8988T (cell line): ENCODE measurements around the gene PCYT2.
A peak's percentile ranks its signal among the peaks of the same experiment; 100 is the strongest.

Experiments
- DNase-seq: peaks from one replicate; pipeline ENCODE4 v3.0.0; 2011

The PCYT2 gene

DNA sequence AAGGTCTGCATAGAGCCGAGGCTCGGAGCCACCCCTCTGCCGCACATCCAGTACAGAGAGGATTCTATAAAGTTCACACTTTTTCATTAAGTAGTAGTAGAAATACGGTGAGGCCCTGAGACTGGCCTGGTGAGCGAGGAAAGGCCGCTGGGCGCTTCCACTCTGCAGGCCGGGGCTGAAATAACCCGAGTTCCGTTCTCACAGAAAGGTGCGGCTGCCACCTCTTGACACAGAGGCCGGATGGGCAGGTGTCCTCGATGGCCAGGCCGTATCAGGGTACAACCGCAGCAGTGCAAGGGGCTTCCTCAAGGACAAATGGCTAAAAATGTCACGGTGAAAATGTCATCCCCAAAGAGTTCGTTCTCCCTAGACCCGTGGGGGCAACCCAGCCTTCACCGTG, 770 bp upstream of the PCYT2 start:
- no peak for DNase-seq

DNA sequence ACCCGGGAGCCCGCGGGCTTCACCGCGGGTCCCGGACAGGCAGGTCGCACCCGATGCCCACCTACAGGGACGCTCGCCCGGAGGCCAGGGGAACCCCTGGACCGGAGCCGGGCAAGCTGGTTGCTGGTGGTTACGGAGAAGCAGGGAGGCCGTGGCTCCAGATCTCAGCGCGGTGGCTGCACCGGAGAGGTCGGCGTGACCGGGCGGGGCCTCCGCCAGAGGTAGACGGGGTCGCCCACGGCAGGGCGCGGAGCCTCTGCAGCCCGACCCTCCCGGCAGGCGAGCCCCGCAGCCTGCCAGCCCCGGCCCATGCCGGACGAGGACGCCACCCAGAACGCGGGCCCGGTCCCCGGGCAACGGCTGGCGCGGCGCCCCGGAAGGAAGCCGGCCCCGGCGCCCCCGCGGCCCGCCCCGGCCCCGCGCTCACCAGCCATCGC, 341 bp downstream of the PCYT2 start:
- no peak for DNase-seq

GRCh38 chr17:81909966-81910839, 996 bp downstream of the PCYT2 start:
- DNase-seq = no peak

- DNase-seq = no peak
Measured at GRCh38 chr17:81909231-81909630, 2.0 kb downstream of the PCYT2 start.

DNA sequence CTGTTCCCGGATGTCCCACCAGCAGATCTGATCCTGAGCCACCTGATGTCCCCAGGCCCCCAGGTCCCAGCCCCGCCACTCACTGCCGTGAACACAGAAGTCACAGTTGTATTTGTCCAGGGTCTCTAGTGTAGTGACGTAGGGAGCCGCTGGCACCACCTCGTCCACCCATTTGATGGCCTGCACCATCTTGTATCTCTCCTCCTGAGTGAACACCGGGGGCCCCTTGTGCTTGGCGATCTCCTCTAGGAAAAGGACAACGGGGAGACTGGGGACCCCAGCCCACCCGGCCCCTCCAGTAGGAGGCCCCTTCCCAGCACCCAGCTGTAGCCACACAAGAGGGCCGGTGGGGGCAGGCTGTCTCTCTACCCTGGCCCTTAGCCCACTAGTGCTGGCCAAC, 2.4 kb downstream of the PCYT2 start:
- DNase-seq = no peak

DNA sequence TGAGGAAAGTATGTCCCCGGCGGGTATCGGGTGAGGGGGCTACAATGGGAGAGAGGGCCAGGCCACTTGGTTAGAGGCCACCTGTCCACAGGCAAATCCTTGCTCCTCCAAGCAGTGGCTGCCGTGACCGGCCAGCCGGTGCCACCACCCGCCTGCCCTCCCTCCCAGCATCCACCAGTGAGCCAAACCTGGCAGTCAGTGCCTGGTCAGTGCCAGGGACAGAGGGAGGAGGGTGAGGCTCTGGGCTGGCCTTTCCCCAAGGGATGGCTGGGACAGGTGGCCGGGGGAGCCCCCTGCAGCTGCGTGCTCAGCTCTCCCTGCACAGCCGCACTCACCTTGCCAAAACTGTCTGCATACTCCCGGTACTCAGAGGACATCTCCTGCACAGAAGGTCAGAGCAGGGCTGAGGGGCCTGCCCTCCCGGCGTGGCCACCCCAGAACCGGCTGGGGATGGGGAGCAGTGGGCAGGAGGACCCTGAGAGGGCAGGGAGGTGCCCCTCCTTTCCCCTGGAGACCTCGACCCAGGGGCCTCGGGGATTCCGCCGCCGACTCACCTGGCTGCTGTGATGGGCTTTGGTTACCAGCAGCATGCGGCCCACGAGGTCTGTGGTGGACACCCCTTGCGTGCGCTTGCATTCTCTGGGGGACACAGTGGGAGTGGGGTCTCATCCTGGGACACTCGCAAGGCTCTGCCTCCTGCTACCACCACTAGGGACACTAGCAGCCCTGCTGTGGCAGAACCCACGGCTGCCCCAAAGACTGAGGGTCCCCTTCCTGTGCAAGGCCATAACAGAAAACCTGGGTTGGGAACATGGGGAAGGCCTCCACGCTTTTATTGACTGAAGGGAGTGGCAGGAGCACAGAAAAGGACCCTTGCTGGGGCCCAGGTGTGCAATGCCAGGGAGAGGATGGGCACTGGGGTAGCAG, 3.7 kb downstream of the PCYT2 start:
- DNase-seq = no peak

GRCh38 chr17:81906476-81907218, 4.6 kb downstream of the PCYT2 start:
- peak; percentile 82 for DNase-seq

DNA sequence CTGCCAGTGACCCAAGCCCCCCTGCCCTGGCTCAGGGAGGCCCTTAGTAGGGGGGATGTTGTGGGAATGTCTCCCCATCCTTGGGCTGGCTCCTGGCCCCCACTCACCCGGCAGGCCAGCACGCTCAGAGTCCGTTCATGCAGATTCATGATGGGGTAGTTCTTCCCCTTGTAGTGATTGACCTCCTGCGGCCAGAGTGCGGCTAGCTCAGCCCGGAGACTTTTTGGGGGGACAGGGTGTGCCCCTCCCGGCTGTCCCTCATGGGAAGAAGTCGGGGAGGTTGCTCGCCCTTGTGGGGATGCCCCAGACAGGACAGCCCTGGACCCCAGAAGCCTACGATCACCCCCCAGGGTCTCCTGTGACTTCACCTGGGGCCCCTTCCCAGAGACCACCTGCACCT, 5.2 kb downstream of the PCYT2 start:
- no peak for DNase-seq

- no peak for DNase-seq
Measured at GRCh38 chr17:81905424-81905875, 5.7 kb downstream of the PCYT2 start.

DNA sequence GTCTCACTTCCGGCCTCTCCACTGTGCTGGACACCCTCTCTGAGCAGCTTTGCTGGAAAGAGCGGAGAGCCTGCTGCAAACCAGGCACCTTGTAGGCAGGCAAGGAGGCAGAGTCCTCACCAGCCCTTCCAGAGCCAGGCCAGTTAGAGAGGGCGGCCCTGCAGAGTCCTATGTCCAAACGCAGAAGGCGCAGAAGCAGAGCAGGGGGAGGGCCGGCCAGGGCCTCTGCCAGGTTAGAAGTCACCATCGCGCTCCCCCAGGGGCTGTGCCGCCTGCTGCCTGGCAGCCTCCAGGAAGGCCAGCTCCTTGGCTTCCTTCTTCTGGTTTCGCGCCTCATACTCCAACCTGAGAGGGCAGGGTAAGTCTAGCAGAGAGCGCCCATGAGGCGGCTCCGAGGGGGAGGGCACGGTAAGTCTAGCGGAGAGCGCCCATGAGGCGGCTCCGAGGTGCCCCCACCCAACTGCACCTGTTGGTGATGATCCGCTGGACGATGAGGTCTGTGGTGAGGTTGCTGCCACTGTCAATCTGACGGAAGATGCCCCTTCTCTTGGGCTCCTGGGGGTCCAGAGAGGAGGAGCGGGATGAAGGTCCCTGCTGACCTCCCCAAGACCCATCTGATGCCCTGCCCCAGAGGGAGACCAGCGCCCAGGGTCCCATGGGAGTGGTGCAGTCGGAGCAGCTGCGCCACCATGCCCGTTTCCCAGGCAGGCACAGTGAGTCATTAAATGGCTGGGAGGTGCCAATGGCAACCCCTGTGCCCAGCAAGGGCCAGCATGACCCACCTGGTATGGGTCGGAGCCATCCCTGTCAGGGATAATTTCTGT, 6.4 kb downstream of the PCYT2 start:
- no peak for DNase-seq

GRCh38 chr17:81903896-81904599, 7.2 kb downstream of the PCYT2 start:
- DNase-seq = no peak

GRCh38 chr17:81903415-81903831, 7.8 kb downstream of the PCYT2 start:
- DNase-seq = no peak

DNA sequence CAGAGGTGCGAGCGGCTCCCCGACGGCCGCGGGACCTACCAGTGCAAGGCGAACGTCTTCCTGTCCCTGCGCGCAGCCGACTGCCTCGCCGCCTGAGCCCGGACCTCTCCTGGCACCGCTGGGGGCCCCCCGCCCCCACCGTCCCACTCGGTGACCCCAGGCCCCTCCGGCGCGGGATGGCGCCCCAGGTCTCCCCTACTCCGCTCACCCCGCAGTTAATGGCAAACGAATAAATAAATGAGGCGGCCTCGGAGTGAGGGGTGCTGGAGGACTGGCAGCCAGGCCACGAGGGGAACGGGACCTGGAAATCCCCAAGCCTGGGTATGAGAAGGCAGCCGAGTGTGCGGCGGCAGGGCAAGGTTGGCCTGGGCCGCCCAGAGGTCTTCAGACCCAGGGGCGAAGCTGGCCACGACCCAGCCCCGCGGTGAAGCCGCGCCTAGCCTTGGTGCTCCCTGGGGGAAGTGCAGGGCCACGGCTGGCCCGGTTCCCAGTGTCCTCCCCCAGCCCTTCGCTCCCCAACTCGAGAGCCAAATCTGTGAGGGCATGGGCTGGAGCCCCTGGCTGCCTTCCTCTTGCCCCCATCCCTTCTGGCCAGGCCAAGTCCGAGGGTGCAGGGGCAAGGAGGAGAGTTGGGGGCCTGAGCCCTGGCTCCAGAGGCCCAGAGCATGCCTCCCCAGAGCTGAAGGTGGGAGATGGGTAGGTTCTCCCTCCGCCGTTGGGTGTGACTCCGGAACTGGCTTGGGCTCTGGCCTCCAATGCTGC, 8.4 kb downstream of the PCYT2 start:
- no peak for DNase-seq

DNA sequence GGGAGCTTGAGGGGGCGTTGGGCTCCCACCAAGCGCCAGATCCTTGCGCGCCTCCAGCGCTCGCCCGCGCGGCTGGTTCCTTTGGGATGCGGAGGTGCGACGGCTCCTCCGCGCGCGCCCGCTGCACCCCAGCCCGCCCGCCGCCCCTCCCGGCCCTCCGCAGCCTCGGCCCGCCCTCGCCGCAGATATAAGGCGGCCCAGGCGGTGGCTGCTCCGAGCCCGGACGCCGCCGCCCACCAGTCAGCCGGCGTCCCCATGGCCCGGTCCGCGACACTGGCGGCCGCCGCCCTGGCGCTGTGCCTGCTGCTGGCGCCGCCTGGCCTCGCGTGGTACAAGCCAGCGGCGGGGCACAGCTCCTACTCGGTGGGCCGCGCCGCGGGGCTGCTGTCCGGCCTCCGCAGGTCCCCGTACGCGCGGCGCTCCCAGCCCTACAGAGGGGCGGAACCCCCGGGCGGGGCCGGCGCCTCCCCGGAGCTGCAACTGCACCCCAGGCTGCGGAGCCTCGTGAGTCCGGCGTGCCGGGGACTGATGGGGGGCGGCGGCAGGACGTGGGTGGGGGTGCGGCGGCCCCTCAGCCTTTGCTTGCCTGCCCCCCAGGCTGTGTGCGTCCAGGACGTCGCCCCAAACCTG, 9.1 kb downstream of the PCYT2 start, which contains the start of gene NPB:
NPB (plus strand) TSS at position 216 of the 630 bp plus-strand sequence; CDS start at position 256, 40 bp downstream.
- DNase-seq = no peak

DNA sequence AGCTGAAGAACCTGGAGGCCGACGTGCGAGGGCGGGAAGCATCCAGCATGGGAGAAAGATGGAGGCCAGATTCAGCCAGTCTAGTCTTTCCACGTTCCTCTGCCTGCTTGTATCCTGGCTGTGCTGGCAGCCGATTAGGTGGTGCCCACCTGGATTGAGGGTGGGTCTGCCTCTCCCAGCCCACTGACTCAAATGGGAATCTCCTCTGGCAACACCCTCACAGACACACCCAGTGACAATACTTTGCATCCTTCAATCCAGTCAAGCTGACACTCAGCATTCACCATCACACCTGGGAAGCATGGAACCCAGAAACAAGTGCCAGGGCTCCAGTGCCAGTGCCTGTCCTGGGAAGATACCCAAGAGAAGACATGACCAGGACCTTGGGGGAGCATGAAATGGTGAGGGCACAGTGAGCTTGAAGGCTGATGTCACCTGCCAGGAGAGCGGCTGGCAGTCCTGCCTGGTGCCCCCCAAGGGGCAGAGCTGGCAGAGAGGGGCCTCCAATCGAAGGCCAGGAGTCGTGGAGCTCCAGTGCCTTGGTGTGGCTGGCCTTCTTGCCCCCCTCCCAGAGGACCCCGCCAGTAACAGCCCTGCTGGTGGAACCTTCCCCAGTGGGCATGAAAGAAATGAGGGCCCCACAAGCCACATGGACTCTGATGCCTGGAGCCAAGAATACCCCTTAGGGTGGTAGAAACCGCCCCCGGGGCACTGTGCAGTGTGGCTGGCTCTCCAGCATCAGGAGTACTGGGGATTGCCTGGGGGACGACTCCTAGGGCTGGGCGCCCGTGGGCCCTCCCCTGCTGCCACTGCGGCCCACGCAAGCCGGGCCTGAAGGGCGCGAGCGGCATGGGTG, 9.8 kb downstream of the PCYT2 start:
- DNase-seq = no peak

DNA sequence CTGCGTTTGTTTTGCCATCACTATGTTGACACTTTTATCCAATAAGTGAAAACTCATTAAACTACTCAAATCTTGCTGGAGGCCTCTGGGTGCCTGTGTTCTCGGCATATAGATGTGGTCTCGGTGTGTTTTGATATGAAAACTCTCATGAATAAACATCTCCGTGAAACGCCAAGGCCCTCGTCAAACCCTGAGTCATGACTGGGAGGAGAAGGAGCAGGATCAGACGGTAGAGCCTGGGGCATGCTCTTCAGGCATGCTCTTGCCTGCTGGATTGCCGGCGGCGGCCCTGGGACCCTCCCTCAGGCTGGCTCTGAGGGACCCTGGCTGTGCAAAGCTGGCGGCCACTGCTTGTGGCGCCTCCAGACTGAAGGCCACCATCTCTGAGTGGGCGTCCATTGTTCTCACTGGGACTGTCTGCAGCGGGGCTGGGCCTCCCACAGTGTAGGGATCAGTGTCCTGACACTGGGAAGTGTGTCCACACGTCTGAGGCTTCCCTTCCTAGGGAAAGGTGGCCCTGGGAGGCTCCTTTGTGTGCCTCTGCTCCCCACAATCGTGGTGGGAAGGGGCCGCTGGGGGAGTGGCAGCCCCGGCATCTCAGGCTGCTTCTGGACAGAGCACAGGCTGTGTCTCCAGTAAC, 10.9 kb downstream of the PCYT2 start:
- no peak for DNase-seq

- no peak for DNase-seq
Measured at GRCh38 chr17:81899514-81900166, 11.6 kb downstream of the PCYT2 start.

GRCh38 chr17:81898885-81899284, 12.3 kb downstream of the PCYT2 start:
- DNase-seq = no peak
